CD4-positive, alpha-beta T cell (primary cell): Measurements from ENCODE around the gene MYH14. TPM values are rescaled to one million over a fixed set of nuclear protein-coding genes. Genes with fewer than 3 reads are reported as not detected.
A peak's percentile ranks its signal among the peaks of the same experiment; 100 is the strongest.

Source experiments
- ATAC-seq: fragments of 200-7000 bp; cut with Tn5 transposase; one replicate; pipeline ENCODE4 v1.10.0; 2022; ENCODE audit warnings: mild to moderate bottlenecking; ENCODE audit not compliant: poor library complexity
- CTCF ChIA-PET: fragments of 350-600 bp; sonication (Branson Sonifier 250); formaldehyde crosslinking; loops from one replicate; lab custom pipeline; 2021; ENCODE audit warnings: antibody characterized with exemption, inconsistent platforms; lab: Charles Lee
- POLR2A ChIA-PET: fragments of 350-600 bp; sonication (Branson Sonifier 250); formaldehyde crosslinking; loops from one replicate; lab custom pipeline; 2021; ENCODE audit warnings: antibody characterized with exemption, inconsistent platforms; lab: Charles Lee
- DNase-seq, 14 experiments: peaks; one replicate each; pipeline ENCODE4 v3.0.0-alpha.2; 2013 to 2020; ENCODE audit warnings: mixed read lengths in 2 of 14
- H3K27ac ChIP-seq, 2 donors: one replicate each; pipeline versions ENCODE4 v1.5.1 to v1.7.0; 2013; ENCODE audit warnings: low read length in 2 of 2, low read depth in 1 of 2, mild to moderate bottlenecking in 1 of 2
- H3K27me3 ChIP-seq, 2 experiments: 1 replicate in 1 of 2; 2 replicates in 1 of 2; pipeline versions ENCODE4 v1.6.1 to v1.7.0; 2013; ENCODE audit warnings: low read length in 2 of 2, control low read depth in 1 of 2, mild to moderate bottlenecking in 1 of 2, moderate library complexity in 1 of 2; ENCODE audit not compliant: insufficient read depth in 2 of 2, control insufficient read depth in 1 of 2
- H3K36me3 ChIP-seq: one replicate; pipeline ENCODE4 v1.6.1; 2013; ENCODE audit warnings: low read length, control low read depth; ENCODE audit not compliant: insufficient read depth
- H3K4me1 ChIP-seq: one replicate; pipeline ENCODE4 v1.6.1; 2013; ENCODE audit warnings: low read length, control low read depth; ENCODE audit not compliant: insufficient read depth
- H3K4me3 ChIP-seq: one replicate; pipeline ENCODE4 v1.5.1; 2013; ENCODE audit warnings: mild to moderate bottlenecking, low read length, moderate library complexity
- H3K9me3 ChIP-seq, 2 experiments: 1 replicate in 1 of 2; 2 replicates in 1 of 2; pipeline versions ENCODE4 v1.6.1 to v1.7.0; 2013; ENCODE audit warnings: low read length in 2 of 2, mild to moderate bottlenecking in 2 of 2, control low read depth in 1 of 2, moderate library complexity in 1 of 2; ENCODE audit not compliant: control insufficient read depth in 1 of 2, insufficient read depth in 1 of 2
- H3K27ac Mint-ChIP-seq: one replicate; pipeline ENCODE4 v1.8.0; 2020; ENCODE audit warnings: mixed read lengths
- H3K27me3 Mint-ChIP-seq: one replicate; pipeline ENCODE4 v1.8.0; 2021; ENCODE audit warnings: mixed read lengths
- H3K36me3 Mint-ChIP-seq: one replicate; pipeline ENCODE4 v1.8.0; 2021; ENCODE audit warnings: low read depth, mixed read lengths
- H3K4me1 Mint-ChIP-seq: one replicate; pipeline ENCODE4 v1.8.0; 2021; ENCODE audit warnings: low read depth, mixed read lengths
- H3K4me3 Mint-ChIP-seq: one replicate; pipeline ENCODE4 v1.8.0; 2020; ENCODE audit warnings: mild to moderate bottlenecking, mixed read lengths
- H3K9me3 Mint-ChIP-seq: one replicate; pipeline ENCODE4 v1.8.0; 2020; ENCODE audit warnings: mixed read lengths
- intact Hi-C, 2 experiments: fragments of 100-400 bp; cut with DNase I in 1 of 2; cut with micrococcal nuclease in 1 of 2; formaldehyde crosslinking; loops; one replicate each; pipeline versions ENCODE4 v1.15.1 to v1.9.0; 2023 to 2025; cut with DNase I, micrococcal nuclease
- total RNA-seq, 174 experiments: library from RNA in 2 of 174; stranded (reverse) in 2 of 174; gene quantifications; one replicate each; pipeline ENCODE4 v1.2.3 and lab custom pipeline; 2021 to 2026
- TF ChIP-seq, protein P1 (sequence below): fragments of 200-600 bp; IDR thresholded peaks from one replicate; pipeline ENCODE4 v1.8.0; 2022; ENCODE audit warnings: antibody characterized with exemption, mild to moderate bottlenecking

Gene MYH14
- total RNA-seq, 2 experiments from 2014 or later, result not detected

- ChIA-PET CTCF (no interaction called here), POLR2A (no interaction called here)
- H3K27me3 ChIP-seq, result peaks cover 0 to 9% of the 10 kb centered on the region in 2 experiments
- no peaks in the 10 kb centered on the region for H3K4me1 Mint-ChIP-seq
- peaks cover 11 to 13% of the 10 kb centered on the region in 2 experiments for H3K9me3 ChIP-seq
- no peak overlapping the region for H3K4me3 ChIP-seq
- H3K4me1 ChIP-seq, result no peaks in the 10 kb centered on the region
- peaks cover 3% of the 10 kb centered on the region for H3K9me3 Mint-ChIP-seq
- H3K27ac ChIP-seq, result no peak overlapping the region
- intact Hi-C loops, result no loop called here
- TF ChIP-seq, protein P1, sequence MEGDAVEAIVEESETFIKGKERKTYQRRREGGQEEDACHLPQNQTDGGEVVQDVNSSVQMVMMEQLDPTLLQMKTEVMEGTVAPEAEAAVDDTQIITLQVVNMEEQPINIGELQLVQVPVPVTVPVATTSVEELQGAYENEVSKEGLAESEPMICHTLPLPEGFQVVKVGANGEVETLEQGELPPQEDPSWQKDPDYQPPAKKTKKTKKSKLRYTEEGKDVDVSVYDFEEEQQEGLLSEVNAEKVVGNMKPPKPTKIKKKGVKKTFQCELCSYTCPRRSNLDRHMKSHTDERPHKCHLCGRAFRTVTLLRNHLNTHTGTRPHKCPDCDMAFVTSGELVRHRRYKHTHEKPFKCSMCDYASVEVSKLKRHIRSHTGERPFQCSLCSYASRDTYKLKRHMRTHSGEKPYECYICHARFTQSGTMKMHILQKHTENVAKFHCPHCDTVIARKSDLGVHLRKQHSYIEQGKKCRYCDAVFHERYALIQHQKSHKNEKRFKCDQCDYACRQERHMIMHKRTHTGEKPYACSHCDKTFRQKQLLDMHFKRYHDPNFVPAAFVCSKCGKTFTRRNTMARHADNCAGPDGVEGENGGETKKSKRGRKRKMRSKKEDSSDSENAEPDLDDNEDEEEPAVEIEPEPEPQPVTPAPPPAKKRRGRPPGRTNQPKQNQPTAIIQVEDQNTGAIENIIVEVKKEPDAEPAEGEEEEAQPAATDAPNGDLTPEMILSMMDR, result no peak
- H3K27me3 Mint-ChIP-seq, result peaks cover 26% of the 10 kb centered on the region
- H3K36me3 Mint-ChIP-seq, result no peaks in the 10 kb centered on the region
- H3K4me3 Mint-ChIP-seq, result no peak overlapping the region
- no peak for DNase-seq
- H3K36me3 ChIP-seq, result no peaks in the 10 kb centered on the region
- ATAC-seq, result no peak
- no peak overlapping the region for H3K27ac Mint-ChIP-seq
These were observed 44.8 kb upstream of the MYH14 start for GRCh38 chr19:50158577-50158976.

DNA sequence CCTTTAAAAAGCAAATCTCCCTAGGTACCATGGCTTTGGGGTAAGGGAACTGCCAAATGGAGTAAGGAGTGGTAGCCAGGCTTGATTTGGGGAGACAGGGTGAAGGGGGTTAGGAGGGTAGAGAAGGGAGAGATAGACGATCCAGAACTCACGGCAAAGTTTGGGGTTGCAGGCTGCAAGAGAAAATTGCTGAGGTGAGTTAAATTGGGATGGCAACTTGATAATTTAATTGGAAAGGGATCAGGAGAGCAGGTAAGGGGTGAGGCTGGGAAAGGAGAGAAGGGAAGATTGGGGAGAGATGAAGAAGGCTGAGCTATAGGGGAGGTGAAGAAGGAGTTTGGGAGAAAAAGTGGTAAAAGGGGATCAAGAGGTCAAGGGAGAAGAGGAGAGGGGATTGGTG is 44.3 kb upstream of the MYH14 start:
- intact Hi-C loops, result no loop called here
- H3K27ac Mint-ChIP-seq, result no peak overlapping the region
- peaks cover under 1 to 9% of the 10 kb centered on the region in 2 experiments for H3K27me3 ChIP-seq
- no peaks in the 10 kb centered on the region for H3K4me1 Mint-ChIP-seq
- DNase-seq (no peak), ATAC-seq (no peak)
- H3K4me3 ChIP-seq, result no peak overlapping the region
- ChIA-PET CTCF (no interaction called here), POLR2A (no interaction called here)
- H3K36me3 ChIP-seq, result no peaks in the 10 kb centered on the region
- no peak overlapping the region for H3K4me3 Mint-ChIP-seq
- H3K27me3 Mint-ChIP-seq, result peaks cover 24% of the 10 kb centered on the region
- H3K4me1 ChIP-seq, result no peaks in the 10 kb centered on the region
- peaks cover 11 to 13% of the 10 kb centered on the region in 2 experiments for H3K9me3 ChIP-seq
- H3K9me3 Mint-ChIP-seq, result peaks cover 3% of the 10 kb centered on the region
- TF ChIP-seq, protein P1, result no peak
- H3K36me3 Mint-ChIP-seq, result no peaks in the 10 kb centered on the region
- no peak overlapping the region for H3K27ac ChIP-seq

DNA sequence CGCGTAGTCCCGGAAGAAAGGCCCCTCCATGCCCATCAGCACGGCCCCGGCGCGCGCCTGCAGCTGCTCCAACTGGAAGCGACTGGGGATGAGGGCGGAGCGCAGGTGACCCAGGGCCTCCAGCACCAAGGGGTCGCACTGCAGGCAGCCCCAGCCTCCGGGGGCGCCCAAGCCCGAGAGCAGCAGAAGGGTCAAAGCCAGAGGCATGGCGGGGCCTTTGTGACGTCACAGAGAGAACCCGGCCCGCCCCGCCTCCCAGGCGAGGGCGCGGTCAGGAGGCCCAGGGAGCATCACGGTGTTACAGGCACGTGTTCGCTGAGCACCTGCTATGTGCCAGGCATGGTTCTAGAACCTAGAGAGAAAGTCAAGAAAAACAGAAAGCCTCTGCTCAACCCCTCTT is 40.4 kb upstream of the MYH14 start, which contains the start of gene IZUMO2:
Gene IZUMO2, minus strand, starts transcription at position 294 of the 400 bp plus-strand sequence. Its CDS starts 87 bp downstream, at position 207.
- no peaks in the 10 kb centered on the region for H3K4me1 Mint-ChIP-seq

More for the DNA sequence above, 40.4 kb upstream of the MYH14 start, which contains the start of gene IZUMO2:
- ChIA-PET POLR2A (no interaction called here), CTCF (no interaction called here)
- ATAC-seq, result no peak
- TF ChIP-seq, protein P1, result no peak
- H3K36me3 Mint-ChIP-seq, result no peaks in the 10 kb centered on the region
- Histone ChIP-seq H3K4me1 (no peaks in the 10 kb centered on the region), H3K27me3 (peaks cover 10 to 21% of the 10 kb centered on the region in 2 experiments), H3K9me3 (peaks cover 11 to 14% of the 10 kb centered on the region in 2 experiments), H3K27ac (no peak within 1 kb of the TSS), H3K36me3 (no peaks in the 10 kb centered on the region), H3K4me3 (no peak within 1 kb of the TSS)
- peaks cover 3% of the 10 kb centered on the region for H3K9me3 Mint-ChIP-seq
- no peak within 1 kb of the TSS for H3K4me3 Mint-ChIP-seq
- no peak within 1 kb of the TSS for H3K27ac Mint-ChIP-seq
- intact Hi-C loops, result no loop called here
- peaks cover 34% of the 10 kb centered on the region for H3K27me3 Mint-ChIP-seq
- DNase-seq, result peak in 1 of 14 experiments; percentile 9
